HUES64 (cell line): ENCODE data around the gene PAX3.
A peak's percentile ranks its signal among the peaks of the same experiment; 100 is the strongest.

Experiments
- H3K27ac ChIP-seq: 2 replicates; pipeline ENCODE4 v1.7.0; 2013; ENCODE audit warnings: low read depth, low read length, inconsistent platforms
- H3K27me3 ChIP-seq: 2 replicates; pipeline ENCODE4 v1.6.1; 2013; ENCODE audit warnings: mild to moderate bottlenecking, low read length; ENCODE audit not compliant: insufficient read depth
- H3K36me3 ChIP-seq: 2 replicates; pipeline ENCODE4 v1.6.1; 2013; ENCODE audit warnings: mild to moderate bottlenecking, low read length; ENCODE audit not compliant: insufficient read depth
- H3K4me1 ChIP-seq: 2 replicates; pipeline ENCODE4 v1.6.1; 2013; ENCODE audit warnings: mild to moderate bottlenecking, low read length, moderate library complexity; ENCODE audit not compliant: insufficient read depth
- H3K4me3 ChIP-seq: 2 replicates; pipeline ENCODE4 v1.5.1; 2013; ENCODE audit warnings: mild to moderate bottlenecking, low read length, moderate library complexity
- H3K9ac ChIP-seq: 2 replicates; pipeline ENCODE4 v1.6.1; 2013; ENCODE audit warnings: mild to moderate bottlenecking, low read depth, low read length
- H3K9me3 ChIP-seq: 2 replicates; pipeline ENCODE4 v1.6.1; 2013; ENCODE audit warnings: low read depth, low read length; ENCODE audit not compliant: insufficient read depth
- WGBS: fragments of 150-250, 120-280 bp; methylation state at CpG from one replicate; pipeline ENCODE4 v1.1.7; 2013; ENCODE audit warnings: missing lambda C conversion rate; 5-methylcytosine and 5-hydroxymethylcytosine counted together

The PAX3 gene

DNA sequence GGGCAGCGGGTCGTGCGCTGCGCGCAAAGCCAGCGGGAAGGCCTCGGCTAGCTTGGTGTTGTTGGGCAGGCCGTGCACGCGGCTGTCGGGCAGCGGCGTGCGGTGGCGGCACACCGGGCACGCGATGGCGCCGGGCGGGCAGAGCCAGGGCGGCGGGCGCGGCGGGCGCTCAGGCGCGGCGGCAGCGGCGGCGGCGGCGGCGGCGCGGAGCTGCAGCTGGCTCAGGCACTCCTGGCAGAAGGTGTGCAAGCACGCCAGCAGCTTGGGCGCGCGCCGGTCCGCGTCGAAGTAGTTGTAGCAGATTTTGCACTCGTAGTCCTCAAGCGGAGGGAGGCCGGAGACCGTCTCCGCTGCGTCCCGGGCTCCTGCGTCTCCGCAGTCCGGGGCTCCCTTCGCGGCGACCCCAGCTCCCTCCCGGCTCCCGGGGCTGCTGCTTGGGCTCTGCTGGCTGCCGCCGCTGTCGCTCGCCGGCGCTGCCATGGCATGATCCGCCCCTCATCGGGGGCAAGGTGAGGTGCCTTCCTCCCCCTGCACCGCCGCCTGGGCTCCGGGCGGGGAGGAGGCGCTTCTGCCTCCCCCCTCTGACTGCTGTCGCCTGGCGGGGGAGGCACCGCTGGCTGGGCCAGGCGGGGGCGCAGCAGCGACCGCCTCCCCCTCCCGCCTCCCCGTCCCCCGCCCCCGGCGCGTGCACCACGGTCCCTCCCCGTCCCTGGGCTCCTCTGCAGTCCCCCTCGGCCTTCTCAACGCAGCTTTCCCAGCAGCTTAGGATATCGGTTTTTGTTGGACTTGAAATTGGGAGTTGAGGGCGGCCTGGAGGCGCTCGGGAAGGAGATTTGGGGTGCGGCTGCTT is 21.0 kb upstream of the PAX3 start:
- WGBS: under 1% methylated on average over 89 of the region's 96 CpGs
- Histone ChIP-seq H3K9ac (peak overlapping the region; percentile 30; the same call in 1 of the 2 replicates), H3K36me3 (no peaks in the 10 kb centered on the region), H3K4me1 (peaks cover 9% of the 10 kb centered on the region), H3K4me3 (peak overlapping the region; percentile 61), H3K27me3 (peaks cover 94% of the 10 kb centered on the region), H3K27ac (no peak overlapping the region), H3K9me3 (no peaks in the 10 kb centered on the region)

DNA sequence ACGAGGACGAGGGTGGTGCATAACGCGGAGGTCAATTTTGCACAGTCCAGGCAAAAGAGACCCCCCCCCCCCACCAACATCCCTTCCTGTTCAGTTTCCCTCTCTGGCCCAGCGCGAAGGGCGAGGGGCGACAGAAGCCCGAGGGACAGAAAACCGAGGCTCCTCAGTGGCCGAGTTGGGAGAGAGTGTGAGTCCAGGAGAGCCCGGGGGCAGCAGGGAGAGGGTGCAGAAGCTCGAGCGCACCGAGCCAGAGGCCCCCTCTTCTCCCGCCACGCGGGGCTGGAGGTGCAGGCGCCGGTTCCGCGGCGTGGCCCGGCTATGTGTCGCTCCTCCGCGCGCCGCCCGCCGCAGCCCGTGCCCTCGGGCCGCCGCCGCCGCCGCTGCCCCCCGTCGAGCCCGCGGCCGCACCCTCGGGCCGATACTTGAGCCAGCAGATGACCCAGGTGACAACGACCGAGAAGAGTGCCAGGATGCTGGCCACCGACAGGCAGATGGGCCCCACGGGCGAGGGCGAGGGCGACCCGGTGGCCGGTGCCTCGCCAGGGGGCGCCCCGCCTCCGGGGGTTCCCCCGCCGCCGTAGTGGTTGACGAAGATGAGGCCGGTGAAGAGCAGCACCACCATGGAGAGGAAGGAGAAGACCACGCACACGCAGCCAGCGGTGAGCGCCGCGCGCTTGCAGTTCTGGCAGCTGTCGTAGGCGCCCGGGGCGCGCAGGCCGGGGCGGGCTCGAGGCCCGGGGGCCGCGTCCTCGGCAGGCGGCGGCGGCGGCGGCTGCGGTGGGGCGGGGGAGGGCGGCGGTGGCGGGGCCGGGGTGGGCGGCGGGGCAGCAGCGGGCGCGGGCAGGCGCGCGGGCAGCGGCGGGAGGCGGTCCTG is 20.2 kb upstream of the PAX3 start:
- Histone ChIP-seq H3K9ac (no peak overlapping the region), H3K27ac (no peak overlapping the region), H3K4me3 (peak overlapping the region; percentile 69), H3K9me3 (no peaks in the 10 kb centered on the region), H3K36me3 (no peaks in the 10 kb centered on the region), H3K4me1 (peaks cover 9% of the 10 kb centered on the region), H3K27me3 (peaks cover 94% of the 10 kb centered on the region)
- WGBS: under 1% methylated on average over 100 of the region's 104 CpGs

DNA sequence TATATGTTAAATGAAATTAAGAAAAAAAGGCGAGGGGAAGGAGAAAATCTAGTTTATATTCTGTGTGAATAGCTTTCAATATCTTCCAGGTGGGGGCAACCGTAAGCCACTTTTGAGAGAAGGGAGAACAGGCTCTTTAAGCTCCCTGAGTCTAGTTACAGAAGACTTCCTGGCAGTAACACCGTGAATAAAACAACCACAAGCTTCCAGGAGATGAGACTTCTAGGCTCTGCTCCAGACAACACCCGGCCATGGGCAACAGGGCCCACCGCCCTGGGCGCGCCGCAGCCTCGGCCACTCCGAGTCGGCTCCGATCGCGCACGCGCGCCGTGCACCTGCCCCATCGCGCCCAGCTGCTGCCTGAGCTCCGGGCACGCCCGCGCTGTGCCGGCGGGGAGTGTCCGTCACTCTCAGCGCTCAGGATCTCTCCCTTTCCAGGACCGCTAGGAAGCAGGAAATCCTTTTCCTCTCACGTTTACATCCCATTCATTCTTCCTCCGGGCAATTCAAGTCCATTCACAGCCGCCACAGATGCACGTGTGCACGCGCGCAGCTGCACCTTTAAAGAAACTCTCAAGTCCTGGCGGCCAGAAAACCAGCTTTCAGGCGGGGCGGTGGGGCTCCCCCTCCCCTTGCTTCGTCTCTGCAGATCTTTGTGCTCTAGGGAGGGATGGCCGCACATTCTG is 19.4 kb upstream of the PAX3 start:
- no peak overlapping the region for H3K27ac ChIP-seq
- under 1% methylated on average over 40 of the region's 41 CpGs for WGBS
- H3K9me3 ChIP-seq: no peaks in the 10 kb centered on the region
- peaks cover 14% of the 10 kb centered on the region for H3K4me1 ChIP-seq
- H3K9ac ChIP-seq: no peak overlapping the region
- H3K27me3 ChIP-seq: peaks cover 96% of the 10 kb centered on the region
- peak overlapping the region; percentile 69 for H3K4me3 ChIP-seq
- H3K36me3 ChIP-seq: no peaks in the 10 kb centered on the region

DNA sequence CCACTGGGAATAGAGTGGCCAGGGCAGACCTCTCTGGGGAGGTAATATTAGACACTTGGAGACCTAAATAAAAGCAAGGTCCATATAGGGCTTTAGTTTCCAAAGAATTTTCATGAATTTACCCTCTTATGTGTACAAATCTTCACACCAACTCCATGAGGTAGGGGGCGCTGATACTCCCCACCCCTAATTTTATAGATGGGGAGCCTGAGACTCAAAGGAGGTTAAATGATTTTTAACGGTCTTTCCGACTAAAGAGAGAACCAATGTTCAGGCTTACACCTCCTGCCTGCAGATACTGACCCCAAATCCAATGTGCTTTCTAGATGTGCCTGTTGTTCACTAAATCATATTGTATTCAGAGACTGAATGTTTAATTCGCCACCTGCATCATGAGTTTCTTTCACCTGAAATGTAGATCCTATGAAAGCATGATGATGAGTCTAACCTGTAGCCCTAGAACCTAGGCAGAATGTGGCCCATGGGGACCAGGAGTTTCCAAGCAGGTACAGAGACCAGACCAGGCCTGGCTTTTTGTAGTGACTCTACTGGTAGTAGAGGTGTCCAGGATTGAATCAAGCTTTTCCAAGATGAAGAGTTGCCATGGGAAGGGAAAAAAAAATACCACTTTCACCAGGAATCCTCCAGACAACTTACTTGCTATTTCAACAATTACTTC is 16.8 kb upstream of the PAX3 start:
- no peak overlapping the region for H3K9ac ChIP-seq
- H3K36me3 ChIP-seq: no peaks in the 10 kb centered on the region
- 39% methylated on average over 3 of the region's 4 CpGs for WGBS
- H3K27me3 ChIP-seq: peaks cover 96% of the 10 kb centered on the region
- peaks cover 16% of the 10 kb centered on the region for H3K4me1 ChIP-seq
- no peaks in the 10 kb centered on the region for H3K9me3 ChIP-seq
- no peak overlapping the region for H3K27ac ChIP-seq
- H3K4me3 ChIP-seq: no peak overlapping the region

DNA sequence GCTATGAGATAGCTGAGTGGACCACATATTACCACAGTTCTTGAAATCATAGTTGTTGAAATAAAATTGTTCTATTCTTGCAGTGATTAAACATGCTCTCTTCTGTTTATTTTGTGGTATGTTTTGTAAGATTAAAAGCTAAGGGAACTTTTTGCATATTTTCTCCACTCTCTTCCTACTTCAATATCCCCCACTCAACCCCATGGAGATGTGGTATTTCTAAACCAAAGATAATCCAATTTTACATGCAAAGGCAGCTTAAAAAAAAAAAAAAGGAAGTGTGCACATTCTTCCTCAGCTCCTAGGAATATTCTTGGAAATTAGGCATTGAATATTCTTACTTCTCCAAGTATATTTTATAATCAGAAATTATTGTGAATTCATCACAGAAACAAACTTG is 15.0 kb upstream of the PAX3 start:
- Histone ChIP-seq H3K4me3 (no peak overlapping the region), H3K9ac (no peak overlapping the region), H3K27me3 (peaks cover 100% of the 10 kb centered on the region), H3K9me3 (no peaks in the 10 kb centered on the region), H3K4me1 (peaks cover 14% of the 10 kb centered on the region; the same call in 1 of the 2 replicates), H3K27ac (no peak overlapping the region), H3K36me3 (no peaks in the 10 kb centered on the region)

DNA sequence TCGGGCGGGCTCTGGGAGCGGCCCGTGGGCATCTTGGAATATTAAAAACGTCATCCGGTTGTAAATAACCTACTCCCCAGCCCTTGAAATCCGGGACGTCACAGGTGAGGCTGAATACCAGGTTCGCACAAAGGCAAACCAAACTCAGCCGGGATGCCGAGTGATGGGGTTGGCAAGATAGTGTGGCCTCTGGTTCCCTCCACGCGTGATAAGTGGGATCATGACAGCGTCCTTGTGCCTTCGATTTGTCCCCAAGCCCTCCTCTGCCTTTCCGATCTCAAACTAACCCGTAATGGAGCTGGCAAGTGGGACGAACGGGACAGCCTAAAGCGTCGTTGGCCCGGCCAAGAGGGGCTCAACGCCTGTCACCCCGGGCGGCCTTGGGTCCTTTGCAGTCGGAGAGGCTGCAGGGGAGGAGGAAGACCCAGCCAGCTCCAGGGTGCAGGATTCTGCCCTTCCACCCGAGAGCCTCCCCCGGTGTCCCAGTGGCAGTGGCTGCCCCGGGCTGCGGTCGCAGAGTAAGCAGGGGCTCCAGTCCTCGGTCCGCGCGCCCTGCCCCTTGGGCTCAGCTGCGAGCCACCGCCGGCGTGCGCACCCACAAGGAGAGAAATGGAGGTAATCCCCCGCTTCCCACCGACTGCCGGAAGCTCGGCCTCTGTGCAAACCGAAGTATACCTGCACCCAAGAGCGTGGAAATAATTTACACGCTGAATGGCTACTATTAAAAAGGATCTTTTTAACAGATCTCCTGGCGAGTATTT is 13.4 kb upstream of the PAX3 start:
- Histone ChIP-seq H3K4me1 (peaks cover 18% of the 10 kb centered on the region; the same call in 1 of the 2 replicates), H3K36me3 (no peaks in the 10 kb centered on the region), H3K9ac (no peak overlapping the region), H3K27ac (no peak overlapping the region), H3K4me3 (peak overlapping the region; percentile 1; the same call in 1 of the 2 replicates), H3K27me3 (peaks cover 100% of the 10 kb centered on the region), H3K9me3 (no peaks in the 10 kb centered on the region)
- under 1% methylated on average over 48 of the region's 48 CpGs for WGBS

DNA sequence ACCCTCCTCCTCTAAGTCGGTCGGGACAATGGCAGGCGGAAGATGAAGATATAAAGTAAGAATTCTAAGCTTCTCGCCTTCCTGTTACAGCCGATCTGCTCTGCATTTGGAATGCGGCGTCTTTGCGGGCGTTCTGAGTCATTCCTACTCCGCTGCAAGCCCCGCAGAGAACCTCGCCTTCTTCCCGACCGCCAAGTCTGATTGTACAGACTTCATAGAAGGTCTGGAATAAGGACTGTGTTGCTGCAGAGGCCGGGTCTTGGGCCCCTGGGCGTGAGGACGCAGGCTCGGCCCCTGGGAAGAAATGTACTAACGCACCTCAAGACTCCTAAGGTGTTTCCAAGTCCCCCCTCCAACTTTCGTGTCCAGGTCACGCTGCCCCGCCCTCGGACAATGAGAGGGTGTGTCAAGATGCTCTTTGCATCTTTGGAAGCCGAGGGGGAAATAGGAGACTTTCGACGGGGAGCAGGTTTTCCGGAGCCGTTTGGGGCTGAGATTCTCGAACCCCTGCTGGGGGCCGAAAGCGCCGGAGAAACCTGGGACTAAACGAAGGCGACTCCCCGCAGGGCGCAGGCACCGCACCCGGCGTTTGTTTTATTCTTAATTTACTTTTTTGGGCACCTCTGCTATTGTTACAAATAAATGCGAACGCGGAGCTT is 12.7 kb upstream of the PAX3 start:
- peak overlapping the region; percentile 1; the same call in 1 of the 2 replicates for H3K4me3 ChIP-seq

DNA sequence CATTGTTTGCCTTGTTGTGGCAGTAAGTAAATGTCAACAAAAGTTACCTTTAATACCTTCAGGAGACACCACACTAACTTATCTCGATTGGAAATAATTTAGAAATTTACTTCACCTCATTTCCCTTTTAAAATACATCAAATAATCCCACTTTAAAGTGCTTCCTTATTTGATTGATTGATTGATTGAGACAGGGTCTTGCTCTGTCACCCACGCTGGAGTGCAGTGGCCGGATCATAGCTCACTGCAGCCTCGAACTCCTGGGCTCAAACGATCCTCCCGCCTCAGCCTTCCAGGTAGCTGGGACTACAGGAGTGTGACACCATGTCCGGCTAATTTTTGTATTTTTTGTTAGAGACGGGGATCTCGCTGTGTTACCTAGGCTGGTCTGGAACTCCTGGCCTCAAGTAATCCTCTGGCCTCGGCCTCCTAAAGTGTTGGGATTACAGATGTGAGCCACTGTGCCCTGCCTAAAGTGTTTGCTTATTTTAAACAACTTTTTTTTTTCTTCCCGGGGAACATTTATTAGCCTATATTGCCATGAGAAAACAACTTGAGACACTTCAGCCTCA is 12.0 kb upstream of the PAX3 start:
- H3K27me3 ChIP-seq: peaks cover 100% of the 10 kb centered on the region
- WGBS: 11% methylated on average over 11 of the region's 11 CpGs

More for the DNA sequence above, 12.7 kb upstream of the PAX3 start:
- Histone ChIP-seq H3K36me3 (no peaks in the 10 kb centered on the region), H3K9ac (no peak overlapping the region), H3K27ac (no peak overlapping the region), H3K4me1 (peaks cover 23% of the 10 kb centered on the region; the same call in 1 of the 2 replicates), H3K9me3 (no peaks in the 10 kb centered on the region), H3K27me3 (peaks cover 100% of the 10 kb centered on the region)
- WGBS: under 1% methylated on average over 42 of the region's 42 CpGs

DNA sequence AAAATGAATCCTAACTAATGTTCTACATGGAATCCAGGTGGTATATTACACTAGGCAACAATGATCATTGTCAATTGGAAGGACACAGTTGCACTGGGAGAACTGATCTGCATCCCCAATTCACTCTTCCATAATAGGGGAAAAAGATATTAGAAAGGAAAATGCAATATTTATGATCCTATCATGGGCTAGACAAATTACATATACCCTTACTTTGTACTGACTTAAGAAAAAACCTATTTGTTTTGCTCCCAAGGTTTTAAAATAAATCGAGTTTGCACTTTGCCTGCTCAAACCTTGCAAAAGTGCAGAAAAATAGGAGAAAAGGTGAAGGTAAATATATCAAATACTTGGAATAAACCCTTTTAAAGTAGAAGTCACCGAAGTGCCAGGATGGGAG is 11.0 kb upstream of the PAX3 start:
- Histone ChIP-seq H3K27ac (no peak overlapping the region), H3K36me3 (no peaks in the 10 kb centered on the region), H3K4me1 (peaks cover 26% of the 10 kb centered on the region; the same call in 1 of the 2 replicates), H3K27me3 (peaks cover 100% of the 10 kb centered on the region), H3K4me3 (no peak overlapping the region), H3K9me3 (no peaks in the 10 kb centered on the region), H3K9ac (no peak overlapping the region)
- WGBS: 33% methylated on average over 2 of the region's 2 CpGs

More for the DNA sequence above, 12.0 kb upstream of the PAX3 start:
- Histone ChIP-seq H3K4me1 (peaks cover 26% of the 10 kb centered on the region; the same call in 1 of the 2 replicates), H3K36me3 (no peaks in the 10 kb centered on the region), H3K27ac (no peak overlapping the region), H3K4me3 (no peak overlapping the region), H3K9ac (no peak overlapping the region), H3K9me3 (no peaks in the 10 kb centered on the region)
